Measurements from ENCODE around the gene SEZ6L. TPM values are rescaled to one million over a fixed set of nuclear protein-coding genes. Genes with fewer than 3 reads are reported as not detected.

SEZ6L gene
- total RNA-seq, 1 donor from 2014 or later: 0.65 TPM

DNA sequence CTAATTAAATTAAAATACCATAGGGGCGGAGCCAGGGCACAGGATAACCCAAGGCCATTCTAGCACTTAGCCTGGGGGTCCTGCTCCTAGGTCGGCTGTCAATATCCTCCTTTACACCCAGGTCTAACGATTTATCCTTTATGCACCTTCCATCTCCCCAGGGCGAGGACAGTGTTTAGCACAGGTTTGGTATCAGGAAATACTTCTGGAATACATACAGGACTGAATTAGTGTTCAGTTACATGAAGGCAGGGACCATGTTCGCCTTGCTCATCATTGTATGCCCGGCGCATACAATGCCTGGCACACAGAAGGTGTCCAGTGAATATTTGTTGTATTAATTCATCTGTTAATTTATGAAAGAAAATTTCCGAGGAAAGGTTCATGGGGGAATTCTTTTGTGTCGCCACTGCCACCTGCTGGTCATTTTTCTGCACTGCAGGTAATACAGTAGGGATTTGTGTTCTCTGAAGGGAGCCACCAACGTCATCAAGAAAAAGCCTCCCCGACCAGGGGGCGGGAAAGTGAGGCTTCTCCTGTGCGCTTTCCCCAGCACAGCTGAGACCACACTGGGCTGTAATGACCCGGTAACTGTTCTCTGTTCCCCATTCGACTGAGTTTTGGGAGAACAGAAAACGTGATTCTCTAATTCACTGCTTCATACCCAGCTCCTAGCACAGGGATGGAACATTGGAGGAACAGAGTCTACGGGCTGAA is 191.1 kb downstream of the SEZ6L start:
- peak; percentile 78 for DNase-seq (ENCODE audit: low spot score)
- intact Hi-C loops (cut with DNase I): no loop called here

DNA sequence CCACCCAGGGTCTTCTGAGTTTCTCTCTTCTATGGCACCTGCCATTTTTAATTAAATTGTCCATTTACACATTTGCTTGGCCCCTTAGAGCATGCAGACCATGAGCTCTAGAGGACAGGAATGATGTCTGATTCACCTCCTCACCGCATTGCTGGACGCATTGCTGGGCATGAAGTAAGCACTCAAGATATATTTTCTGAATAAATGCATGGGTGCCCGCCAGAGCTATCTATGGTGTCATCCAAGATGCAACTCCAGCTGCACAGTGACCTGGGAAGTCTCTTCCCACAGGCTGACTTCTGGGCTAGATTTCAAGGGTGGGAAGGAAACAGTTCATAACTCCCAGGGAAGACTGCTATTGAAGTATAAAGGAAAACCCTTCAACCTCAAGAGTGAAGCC is 193.2 kb downstream of the SEZ6L start:
- no peak for DNase-seq (ENCODE audit: low spot score)
- intact Hi-C loops (cut with DNase I): no loop called here

DNA sequence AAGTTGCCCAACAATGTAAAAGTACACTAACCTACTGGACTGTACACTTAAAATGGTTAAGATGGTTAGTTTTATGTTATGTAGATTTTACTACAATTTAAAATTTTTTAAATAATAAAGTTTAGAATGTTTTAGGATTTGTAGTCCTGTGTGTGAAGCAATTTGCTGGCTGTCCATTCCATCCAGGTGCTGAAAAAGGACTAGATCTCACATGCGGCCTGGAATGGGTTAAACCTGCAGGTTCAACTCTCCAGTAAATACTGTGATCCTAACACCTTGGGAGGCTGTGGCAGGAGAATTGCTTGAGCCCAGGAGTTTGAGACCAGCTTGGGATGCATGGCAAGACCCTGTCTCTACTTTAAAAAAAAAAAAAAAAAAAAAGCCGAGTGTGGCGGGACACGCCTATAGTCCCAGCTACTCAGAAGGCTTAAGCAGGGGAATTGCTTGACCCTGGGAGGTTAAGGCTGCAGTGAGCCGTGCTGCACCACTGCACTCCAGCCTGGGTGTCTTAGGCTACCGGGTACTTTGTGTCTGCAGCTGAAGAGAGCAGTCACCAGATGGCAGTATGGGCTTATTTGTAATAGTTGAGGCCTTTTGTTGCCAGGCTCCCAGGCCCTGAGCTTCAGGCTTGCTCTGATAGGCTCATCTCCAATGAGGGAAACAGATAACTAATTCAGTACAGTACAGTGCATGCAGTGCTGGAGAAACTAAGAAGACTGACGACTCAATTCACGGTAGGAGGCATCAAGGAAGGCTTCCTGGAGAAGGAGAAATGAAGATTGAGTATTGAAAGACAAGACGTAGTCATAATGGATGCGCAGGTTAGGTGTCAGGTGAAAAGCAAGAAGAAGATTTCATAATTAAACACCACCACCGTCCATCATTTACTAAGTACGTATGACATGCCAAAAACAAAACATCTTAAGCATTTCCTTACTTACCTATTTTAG is 195.1 kb downstream of the SEZ6L start:
- DNase-seq (ENCODE audit: low spot score): no peak
- intact Hi-C loops (cut with DNase I): loop anchor here (5.0 kb wide), 1 partner anchor 98 kb away; no protein-coding TSS in a partner anchor

DNA sequence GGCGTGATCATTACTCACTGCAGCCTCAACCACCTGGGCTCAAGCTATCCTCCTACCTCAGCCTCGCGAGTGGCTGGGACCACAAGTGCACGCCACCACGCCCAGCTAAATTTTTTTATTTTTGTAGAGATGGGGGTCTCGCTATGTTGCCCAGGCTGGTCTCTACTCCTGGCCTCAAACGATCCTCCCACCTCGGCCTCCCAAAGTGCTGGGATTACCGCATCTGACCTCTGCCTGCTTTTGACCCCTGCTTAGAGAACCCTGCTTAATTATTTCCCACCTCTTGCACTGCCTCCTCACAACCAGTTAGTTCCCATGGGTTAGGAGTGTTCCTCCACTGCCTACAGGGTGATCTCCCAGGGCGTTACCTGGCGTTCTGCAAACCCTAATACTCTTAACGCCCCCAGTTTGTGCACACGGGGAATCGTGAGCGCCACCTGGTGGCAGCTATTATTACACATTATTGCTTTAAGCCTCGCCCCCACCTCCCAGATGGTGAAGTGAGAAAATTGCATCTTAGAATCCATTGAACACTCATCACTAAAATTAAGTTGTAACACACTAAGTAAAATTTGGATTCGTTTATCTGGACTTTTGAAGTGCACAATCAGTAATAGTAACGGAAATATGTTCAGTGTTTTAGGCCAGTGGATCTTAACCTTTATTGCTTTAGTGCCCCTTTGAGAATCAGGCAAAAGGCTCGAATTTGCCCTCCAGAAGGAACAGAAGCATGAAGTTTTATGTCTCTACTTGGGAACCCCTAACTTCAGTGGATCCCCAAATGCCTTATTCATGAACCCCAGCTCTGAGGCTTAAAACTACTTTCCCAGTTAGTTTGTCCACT is 198.4 kb downstream of the SEZ6L start:
- intact Hi-C loops (cut with DNase I): loop anchor here (5.0 kb wide), 1 partner anchor 95 kb away; no protein-coding TSS in a partner anchor
- DNase-seq (ENCODE audit: low spot score): no peak

DNA sequence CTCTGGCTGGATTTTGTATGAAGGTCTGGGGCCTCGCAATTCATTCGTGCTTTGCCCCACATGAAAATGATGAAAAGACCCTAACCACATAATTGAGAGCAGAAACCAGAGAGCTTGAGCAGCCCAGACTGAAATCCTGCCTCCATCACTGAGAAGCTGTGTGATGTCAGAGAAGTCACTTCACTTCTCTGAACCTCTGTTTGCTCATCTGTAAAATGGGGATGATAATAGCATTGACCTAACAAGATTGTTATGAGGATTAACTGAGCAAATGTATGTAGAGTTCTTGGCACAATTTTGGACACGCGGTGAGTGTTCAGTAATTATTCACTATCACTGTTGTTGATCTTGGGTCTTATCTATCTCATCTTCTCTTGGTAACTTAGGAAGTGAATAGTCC is 203.6 kb downstream of the SEZ6L start:
- no peak for DNase-seq (ENCODE audit: low spot score)
- intact Hi-C loops (cut with DNase I): no loop called here

DNA sequence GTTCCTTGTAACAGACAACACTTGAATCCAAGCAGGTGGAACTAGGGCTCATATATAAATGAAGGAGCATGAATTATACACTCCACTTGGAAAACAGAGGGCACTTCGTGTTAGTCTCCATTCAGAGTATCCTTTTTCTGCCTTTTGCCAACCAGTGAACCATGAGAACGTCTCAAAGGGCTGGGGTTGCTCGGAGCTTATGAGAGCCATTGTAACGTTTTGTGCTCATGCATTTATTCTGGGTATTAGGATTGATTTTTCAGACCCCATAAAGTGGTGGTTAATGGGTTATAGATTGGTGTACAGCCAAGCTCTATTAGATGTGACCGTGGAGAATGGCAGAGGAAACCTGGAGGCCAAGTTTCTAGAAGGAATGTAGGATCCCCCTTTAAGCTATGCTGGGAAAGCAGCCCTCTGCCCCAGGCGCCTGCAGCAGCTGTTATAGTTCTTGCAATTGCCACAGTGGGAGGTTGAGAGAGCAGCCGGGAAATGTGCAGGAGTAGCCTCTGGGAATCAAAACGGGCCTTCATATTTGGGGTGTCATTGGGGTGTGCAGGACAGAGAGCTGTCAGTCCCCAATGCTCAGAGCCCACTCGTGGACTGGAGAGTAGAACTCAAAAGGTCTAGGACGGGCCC is 205.2 kb downstream of the SEZ6L start:
- no peak for DNase-seq (ENCODE audit: low spot score)
- intact Hi-C loops (cut with DNase I): no loop called here

DNA sequence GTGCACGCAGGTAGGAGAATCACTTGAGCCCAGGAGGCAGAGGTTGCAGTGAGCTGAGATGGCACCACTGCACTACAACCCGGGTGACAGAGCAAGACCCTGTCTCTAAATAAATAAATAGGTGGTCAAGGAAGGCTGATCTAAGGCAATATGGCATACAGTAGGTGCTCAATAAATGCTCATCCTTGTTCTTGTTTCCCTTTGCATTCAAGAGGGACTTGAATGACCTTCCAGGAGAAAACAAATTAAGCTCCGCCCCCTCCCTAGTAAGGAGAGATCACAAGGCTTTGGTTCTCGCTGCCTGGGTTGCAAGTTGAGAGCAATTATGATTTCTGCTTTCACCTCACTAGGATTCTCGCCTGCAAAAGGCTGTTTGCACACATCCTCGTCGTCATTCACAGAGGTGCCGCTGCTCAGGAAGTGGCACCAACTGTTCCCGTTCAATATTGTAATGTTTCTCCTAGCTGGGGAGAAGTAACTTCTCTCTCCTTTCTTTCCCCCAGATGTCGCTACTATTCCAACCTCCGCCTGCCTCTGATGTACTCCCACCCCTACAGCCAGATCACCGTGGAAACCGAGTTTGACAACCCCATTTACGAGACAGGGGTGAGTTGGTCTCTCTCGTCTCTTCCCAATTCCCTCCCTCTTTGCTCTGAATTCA is 208.0 kb downstream of the SEZ6L start:
- no peak for DNase-seq (ENCODE audit: low spot score)
- intact Hi-C loops (cut with DNase I): no loop called here

DNA sequence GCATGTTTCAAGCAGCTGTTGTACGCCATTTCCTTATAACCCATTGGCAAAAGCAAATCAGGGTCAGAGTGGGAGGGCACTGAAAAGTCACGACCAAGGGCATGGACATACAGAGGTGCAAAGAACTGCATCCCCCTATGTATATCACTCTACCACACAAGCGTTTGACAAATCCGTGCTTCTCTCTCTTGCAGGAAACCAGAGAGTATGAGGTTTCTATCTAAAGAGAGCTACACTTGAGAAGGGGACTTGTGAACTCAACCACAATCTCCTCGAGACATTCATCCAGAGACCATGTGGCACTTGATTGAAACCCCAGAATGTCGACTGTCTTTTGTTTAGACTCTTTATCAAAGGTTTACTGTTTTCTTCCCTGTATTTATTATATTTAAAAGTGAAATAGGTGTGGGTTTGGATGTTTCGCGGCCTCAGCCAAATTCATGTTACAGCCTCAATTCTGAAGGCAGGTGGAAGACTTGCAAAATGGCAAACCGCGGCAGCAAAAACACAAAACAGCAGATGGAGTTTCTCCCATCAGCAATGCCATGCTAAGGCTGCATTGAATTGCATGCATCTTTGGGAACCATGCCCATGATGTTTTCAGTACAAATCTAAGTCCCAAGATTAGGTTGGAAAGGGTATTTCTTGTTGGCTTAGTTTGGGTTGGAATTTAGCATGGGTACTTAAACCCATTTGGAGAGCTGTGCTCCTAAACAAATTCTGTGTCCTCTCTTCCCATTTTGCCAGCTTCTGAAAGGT is 211.0 kb downstream of the SEZ6L start:
- no peak for DNase-seq (ENCODE audit: low spot score)
- intact Hi-C loops (cut with DNase I): no loop called here

DNA sequence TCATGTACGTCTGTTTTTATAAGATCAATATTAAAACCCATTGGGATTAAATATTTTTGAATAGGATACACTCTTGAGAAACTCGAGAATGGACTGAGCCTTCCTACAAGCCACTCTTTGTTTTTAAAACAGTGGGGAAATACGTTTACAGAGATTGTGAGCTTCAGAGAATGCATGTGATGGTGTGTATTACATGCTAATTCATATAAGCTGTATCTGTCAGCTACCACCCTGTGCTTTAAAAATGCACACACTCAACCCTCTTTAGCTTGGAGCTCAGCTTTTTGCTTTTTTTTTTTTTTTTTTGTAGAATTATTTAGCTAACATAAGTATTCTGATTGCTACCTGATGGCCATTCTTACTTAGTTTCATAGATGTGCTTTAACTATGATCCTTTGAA is 213.5 kb downstream of the SEZ6L start:
- intact Hi-C loops (cut with DNase I): no loop called here

DNA sequence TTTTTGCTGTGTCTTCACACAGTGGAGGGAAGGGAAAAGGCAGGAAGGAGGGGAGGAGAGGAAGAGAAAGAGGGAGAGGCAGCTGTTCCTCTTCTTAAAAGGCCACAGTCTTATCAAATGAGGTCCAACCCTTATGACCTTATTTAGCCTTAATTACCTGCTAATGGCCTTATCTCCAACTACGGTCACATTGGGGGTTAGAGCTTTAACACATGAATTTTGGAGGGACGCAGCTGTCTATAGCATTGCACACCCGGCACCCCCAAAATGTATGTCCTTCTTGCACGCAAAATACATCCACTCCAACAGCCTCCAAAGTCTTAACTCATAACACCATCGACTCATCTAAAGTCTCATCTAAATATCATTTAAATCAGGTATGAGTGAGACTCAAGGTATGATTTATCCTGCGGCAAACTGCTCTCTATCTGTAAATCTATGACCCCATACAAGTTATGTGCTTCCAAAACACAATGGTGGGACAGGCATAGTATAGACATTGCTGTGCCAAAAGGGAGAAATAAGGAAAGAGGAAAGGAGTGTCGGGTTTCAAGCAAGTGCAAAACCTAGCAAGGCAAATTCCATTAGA is 214.8 kb downstream of the SEZ6L start:
- intact Hi-C loops (cut with DNase I): no loop called here
- DNase-seq (ENCODE audit: low spot score): no peak

More for the DNA sequence above, 213.5 kb downstream of the SEZ6L start:
- DNase-seq (ENCODE audit: low spot score): no peak

DNA sequence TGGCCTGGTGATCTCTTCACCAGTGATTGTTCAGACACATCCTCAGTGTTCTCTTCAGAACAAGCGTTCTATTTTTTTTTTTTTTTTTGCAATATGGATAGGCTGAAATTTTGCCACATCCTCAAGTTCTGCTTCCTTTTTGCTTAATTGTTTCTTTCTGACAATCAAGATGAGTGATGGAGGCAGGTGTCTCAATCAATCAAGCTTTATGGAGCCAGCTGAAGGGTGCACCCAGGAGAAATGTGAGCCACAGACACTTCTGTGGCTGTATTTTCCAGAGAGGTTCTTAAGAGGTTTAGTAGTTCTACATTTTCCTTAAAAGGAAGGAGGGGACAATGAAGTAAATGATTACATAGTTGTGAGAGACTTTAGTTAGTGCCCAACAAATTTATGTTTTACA is 215.9 kb downstream of the SEZ6L start:
- intact Hi-C loops (cut with DNase I): no loop called here
- no peak for DNase-seq (ENCODE audit: low spot score)

DNA sequence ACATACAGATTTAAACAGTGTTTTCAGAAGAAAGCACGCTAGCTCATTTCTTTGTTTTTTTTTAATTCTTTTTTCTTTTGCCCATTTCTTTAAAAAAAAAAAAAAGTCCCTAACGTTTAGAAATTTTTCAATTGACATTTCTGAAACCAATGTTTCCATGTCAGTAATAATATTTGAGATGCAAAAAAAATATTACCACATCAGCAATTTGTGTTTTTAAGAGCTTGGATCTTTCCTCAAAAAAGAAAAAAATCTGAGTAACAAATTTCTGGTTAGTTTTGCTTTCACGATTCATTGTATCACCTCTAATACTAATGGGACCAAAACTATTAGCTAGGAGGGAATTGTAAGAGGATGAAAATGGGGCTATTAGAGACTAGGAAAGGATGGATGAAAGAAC is 219.9 kb downstream of the SEZ6L start:
- DNase-seq (ENCODE audit: low spot score): no peak
- intact Hi-C loops (cut with DNase I): no loop called here

DNA sequence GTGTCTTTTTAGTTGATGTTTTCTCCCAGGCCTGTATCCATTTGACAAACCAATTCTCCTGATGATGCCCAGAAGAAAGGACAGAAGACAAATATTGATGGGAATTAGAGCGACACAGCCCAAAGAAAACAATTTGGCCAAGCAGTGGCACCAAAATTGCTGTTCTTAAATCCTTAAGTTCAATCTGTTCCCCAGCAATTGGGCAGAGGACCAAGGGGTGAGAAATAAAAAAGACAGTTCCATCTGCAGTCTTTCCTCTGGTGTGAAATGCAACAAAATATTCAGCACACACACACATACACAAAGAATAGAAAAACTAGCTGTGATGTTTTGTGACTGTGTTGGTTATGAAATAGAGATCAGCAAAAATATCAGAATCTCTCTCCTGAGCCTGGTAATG is 221.8 kb downstream of the SEZ6L start:
- intact Hi-C loops (cut with DNase I): no loop called here
- DNase-seq (ENCODE audit: low spot score): no peak

DNA sequence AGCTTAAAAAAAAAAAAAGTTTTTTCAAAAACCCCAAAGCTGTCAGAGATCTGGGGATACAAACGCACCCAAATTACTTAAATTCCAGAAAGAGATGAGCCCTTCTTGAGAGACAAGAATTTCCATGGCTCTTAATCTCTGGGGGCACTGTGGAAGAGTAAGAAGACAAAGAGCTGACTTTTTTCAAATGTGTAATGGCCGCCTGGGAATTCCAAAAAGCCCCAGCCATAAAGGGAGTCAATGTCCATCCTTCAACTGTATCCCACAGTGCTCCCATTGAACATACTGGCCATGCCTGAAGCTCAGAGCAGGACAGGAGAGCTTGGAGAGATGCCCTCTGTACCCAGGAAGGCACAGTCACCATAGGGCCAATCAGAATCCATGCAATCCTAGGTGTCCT is 222.4 kb downstream of the SEZ6L start:
- intact Hi-C loops (cut with DNase I): loop anchor here (2.0 kb wide), 1 partner anchor 61 kb away; no protein-coding TSS in a partner anchor
- no peak for DNase-seq (ENCODE audit: low spot score)

DNA sequence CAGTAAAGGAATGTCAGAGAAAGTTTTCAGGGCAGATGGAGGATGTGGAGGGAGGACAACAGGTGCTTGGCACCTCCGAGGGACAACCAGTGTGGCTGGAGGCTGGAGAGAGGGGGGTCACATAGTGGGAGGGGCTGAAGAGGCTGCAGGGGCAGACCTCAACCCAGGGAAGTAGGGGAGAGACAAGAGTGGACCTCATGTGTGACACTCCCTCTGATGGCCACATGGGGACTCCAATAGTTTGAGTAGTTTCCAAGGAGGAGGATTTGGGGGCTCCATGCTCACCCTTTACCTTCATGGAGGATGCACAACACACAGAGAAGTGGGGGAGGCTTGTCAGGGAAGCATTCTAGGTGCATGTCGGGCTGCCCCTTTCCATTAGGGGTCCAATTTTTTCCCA is 224.7 kb downstream of the SEZ6L start:
- intact Hi-C loops (cut with DNase I): loop anchor here (2.0 kb wide), 1 partner anchor 59 kb away; no protein-coding TSS in a partner anchor
- no peak for DNase-seq (ENCODE audit: low spot score)

DNA sequence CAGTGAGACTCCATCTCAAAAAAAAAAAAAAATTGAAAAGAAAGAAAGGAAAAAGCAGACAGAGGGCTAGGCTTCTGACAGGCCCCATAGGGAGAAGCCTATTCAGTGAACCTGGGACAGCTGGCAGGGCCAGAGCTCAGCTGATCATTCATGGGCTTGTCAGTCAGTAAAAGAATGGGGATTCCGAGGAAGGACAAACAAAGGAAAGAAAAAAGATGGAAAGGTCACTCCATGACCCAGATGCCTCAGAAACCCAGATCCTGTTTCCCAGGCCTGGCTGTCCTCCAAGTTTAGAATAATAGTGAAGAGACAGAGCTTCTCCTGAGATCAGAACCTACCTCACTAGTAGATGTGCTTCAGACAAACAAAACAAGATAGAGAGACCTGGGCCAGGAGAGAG is 225.5 kb downstream of the SEZ6L start:
- intact Hi-C loops (cut with DNase I): no loop called here
- DNase-seq (ENCODE audit: low spot score): no peak

DNA sequence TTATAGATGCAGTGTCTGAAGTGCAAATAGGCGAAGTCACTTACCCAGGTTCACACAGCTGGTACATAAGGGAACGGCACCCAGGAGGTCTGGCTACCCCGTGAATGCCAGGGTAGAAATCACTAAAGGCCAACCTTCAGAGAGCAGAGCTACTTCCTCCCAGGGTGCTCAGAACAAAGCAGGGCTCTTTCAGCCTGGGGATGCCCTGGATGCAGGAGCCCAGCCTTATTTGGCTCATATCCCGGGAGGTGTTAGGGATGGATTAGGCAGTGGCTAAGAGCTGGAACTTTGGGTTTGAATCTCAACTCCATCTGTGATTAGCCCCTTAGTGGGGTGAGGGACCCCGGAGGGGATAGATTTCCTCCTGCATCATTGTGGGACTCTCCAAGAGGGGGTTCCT is 226.7 kb downstream of the SEZ6L start:
- intact Hi-C loops (cut with DNase I): no loop called here

DNA sequence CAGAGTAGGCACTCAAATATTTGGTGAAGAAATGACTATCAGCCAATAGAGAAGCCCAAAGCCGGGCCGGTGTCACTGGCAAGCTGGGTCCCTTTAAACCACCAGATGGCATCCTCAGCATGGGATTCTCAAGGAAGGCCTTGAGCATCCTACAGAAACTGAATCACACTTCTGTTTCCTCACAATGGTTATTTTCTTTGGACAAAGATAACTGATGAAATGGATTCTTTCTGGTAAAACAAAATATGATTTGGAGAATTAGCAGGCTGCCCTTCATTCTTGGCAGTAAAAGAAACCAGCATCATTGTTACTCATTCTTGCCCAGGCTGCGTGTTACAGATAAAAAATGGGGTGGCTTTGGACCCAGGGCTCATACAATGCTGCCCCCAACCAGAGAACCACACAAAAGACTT is 229.5 kb downstream of the SEZ6L start:
- intact Hi-C loops (cut with DNase I): no loop called here
- no peak for DNase-seq (ENCODE audit: low spot score)

More for the DNA sequence above, 226.7 kb downstream of the SEZ6L start:
- DNase-seq (ENCODE audit: low spot score): no peak

Data from cardiac septum (tissue), 1 donor.